Metanephros (tissue), 1 donor: Measurements from ENCODE around the gene FRMD7. TPM values are rescaled to one million over a fixed set of nuclear protein-coding genes. Genes with fewer than 3 reads are reported as not detected.

Experiments
- total RNA-seq: library from RNA; depleted of rRNA; stranded (reverse); fragments of >200 nt; gene quantifications from one replicate; pipeline ENCODE4 v1.2.3, GENCODE V29; 2014

FRMD7 gene
- 1.1 TPM for total RNA-seq

GRCh38 chrX:132127743-132128142 lies at the start of gene FRMD7:
TSS of gene FRMD7 (minus strand) at chrX:132128020. CDS start at chrX:132127844, 176 bp downstream.

Other genes starting within 250 kb of the FRMD7 start
- gene STK26, start 104.7 kb downstream of the FRMD7 start, total RNA-seq = 6.4 TPM
- 33.3 TPM for gene RAP2C, start 91.4 kb upstream of the FRMD7 start, total RNA-seq